Neural cell (in vitro differentiated cells): Measurements from ENCODE around the gene CPT1A.

ENCODE experiments used
- EP300 ChIP-seq: fragments of 450-650 bp; conservative IDR thresholded peaks from 2 replicates; pipeline ENCODE4 v1.6.1; 2014; ENCODE audit warnings: antibody characterized with exemption, mild to moderate bottlenecking, moderate library complexity; ENCODE audit not compliant: poor library complexity, severe bottlenecking
- EZH2 ChIP-seq: fragments of 200-600, 300-800 bp; shearing (Covaris generic), sonication (generic); IDR thresholded peaks from 2 replicates; pipeline ENCODE4 v1.6.1; 2014; ENCODE audit warnings: antibody characterized with exemption, low read length, borderline replicate concordance, mild to moderate bottlenecking; ENCODE audit not compliant: insufficient read depth, poor library complexity, severe bottlenecking
- POLR2AphosphoS5 ChIP-seq: IDR thresholded peaks from 2 replicates; pipeline ENCODE4 v1.6.1; 2012
- TF ChIP-seq, protein P1 (sequence below): fragments of 450-650 bp; IDR thresholded peaks from 2 replicates; pipeline ENCODE4 v1.5.1; 2014; ENCODE audit warnings: antibody characterized with exemption, mild to moderate bottlenecking, moderate library complexity; ENCODE audit not compliant: poor library complexity, severe bottlenecking

DNA sequence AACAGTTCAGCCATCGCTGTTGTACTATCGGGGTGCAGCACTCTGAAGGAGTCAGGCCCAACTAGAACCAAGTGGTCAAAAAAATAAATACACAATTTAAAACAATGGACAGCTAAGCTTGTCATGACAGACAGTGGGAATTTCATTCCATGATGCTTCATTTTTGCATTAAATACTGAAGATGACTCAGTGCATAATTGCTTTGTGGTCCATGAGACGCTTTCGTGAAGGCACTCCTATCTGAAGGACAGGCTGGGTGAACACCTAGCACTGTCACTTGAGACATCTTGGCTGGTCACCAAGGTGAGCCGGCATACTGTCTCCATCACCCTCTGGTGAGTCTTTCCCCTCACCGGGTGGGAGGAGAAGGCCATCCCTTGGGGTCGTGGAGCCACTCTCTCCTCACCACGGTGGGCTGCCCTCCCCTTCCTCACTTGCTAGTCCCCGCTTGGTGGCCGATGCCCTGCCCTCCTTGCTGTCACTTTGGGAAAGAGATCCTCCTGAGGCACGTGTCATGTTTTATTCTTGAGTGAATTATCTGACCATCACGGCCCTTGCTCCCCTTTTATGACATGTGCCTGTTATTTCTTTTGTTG is 85.4 kb downstream of the CPT1A start:
- TF ChIP-seq EZH2 (no peak), POLR2AphosphoS5 (no peak), EP300 (no peak)
- TF ChIP-seq, protein P1, sequence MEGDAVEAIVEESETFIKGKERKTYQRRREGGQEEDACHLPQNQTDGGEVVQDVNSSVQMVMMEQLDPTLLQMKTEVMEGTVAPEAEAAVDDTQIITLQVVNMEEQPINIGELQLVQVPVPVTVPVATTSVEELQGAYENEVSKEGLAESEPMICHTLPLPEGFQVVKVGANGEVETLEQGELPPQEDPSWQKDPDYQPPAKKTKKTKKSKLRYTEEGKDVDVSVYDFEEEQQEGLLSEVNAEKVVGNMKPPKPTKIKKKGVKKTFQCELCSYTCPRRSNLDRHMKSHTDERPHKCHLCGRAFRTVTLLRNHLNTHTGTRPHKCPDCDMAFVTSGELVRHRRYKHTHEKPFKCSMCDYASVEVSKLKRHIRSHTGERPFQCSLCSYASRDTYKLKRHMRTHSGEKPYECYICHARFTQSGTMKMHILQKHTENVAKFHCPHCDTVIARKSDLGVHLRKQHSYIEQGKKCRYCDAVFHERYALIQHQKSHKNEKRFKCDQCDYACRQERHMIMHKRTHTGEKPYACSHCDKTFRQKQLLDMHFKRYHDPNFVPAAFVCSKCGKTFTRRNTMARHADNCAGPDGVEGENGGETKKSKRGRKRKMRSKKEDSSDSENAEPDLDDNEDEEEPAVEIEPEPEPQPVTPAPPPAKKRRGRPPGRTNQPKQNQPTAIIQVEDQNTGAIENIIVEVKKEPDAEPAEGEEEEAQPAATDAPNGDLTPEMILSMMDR, result no peak
